Heart right ventricle (tissue), 16 donors: ENCODE results near the gene CREBL2. TPM values are rescaled to one million over a fixed set of nuclear protein-coding genes. Genes with fewer than 3 reads are reported as not detected.
A peak's percentile ranks its signal among the peaks of the same experiment; 100 is the strongest.

Source experiments
- ATAC-seq, 8 donors: fragments of 200-7000 bp; cut with Tn5 transposase; one replicate each; pipeline ENCODE4 v1.9.1; 2020; ENCODE audit warnings: mild to moderate bottlenecking in 8 of 8, moderate library complexity in 8 of 8, moderate number of reproducible peaks in 1 of 8
- DNase-seq, 2 donors: peaks; one replicate each; pipeline ENCODE4 v3.0.0-alpha.2; 2020
- H3K27ac ChIP-seq, 10 donors: fragments of 200-600 bp; sonication (generic) in 2 of 10; one replicate each; pipeline versions ENCODE4 v1.5.0 to v1.8.0; 2020 to 2022; ENCODE audit warnings: mild to moderate bottlenecking in 3 of 10
- H3K27me3 ChIP-seq, 7 donors: fragments of 200-600 bp; one replicate each; pipeline ENCODE4 v1.8.0; 2021 to 2022; ENCODE audit warnings: mild to moderate bottlenecking in 2 of 7
- H3K36me3 ChIP-seq, 9 donors: fragments of 200-600 bp; sonication (generic) in 1 of 9; one replicate each; pipeline versions ENCODE4 v1.5.0 to v1.8.0; 2020 to 2022; ENCODE audit warnings: mild to moderate bottlenecking in 2 of 9
- H3K4me1 ChIP-seq, 9 donors: fragments of 200-600 bp; sonication (generic) in 1 of 9; one replicate each; pipeline versions ENCODE4 v1.5.0 to v1.8.0; 2020 to 2022; ENCODE audit warnings: mild to moderate bottlenecking in 4 of 9
- H3K4me3 ChIP-seq, 10 donors: fragments of 200-600 bp; sonication (generic) in 2 of 10; one replicate each; pipeline versions ENCODE4 v1.5.0 to v1.8.0; 2020 to 2022; ENCODE audit warnings: mild to moderate bottlenecking in 7 of 10, moderate library complexity in 2 of 10
- H3K9me3 ChIP-seq, 11 donors: fragments of 200-600 bp in 10 of 11; sonication (generic) in 2 of 11; one replicate each; pipeline versions ENCODE4 v1.5.0 to v1.8.0; 2013 to 2022; ENCODE audit warnings: mild to moderate bottlenecking in 2 of 11, control low read depth in 1 of 11, moderate library complexity in 1 of 11
- WGBS, 2 donors: extraction: QIAGEN DNeasy Blood & Tissue Kit; methylation state at CpG; one replicate each; pipeline ENCODE4 v1.1.7; 2013; ENCODE audit warnings: inconsistent platforms in 1 of 2; 5-methylcytosine and 5-hydroxymethylcytosine counted together
- intact Hi-C, 10 donors: fragments of 100-400 bp; cut with DNase I; formaldehyde crosslinking; loops; one replicate each; pipeline versions ENCODE4 v1.11.1 to v1.14.2; 2022
- polyA plus RNA-seq, 2 donors: library from polyadenylated mRNA; stranded (reverse); fragments of 200-250 nt; gene quantifications; one replicate each; pipeline ENCODE4 v1.2.3, GENCODE V29; 2013
- total RNA-seq, 10 donors: library from RNA; stranded (reverse); fragmentation: NEBNext Ultra II Directional in 3 of 10; extraction: Animal tissue kit (Norgen Biotek cat#: 25700) in 3 of 10; gene quantifications; one replicate each; pipeline versions ENCODE4 v1.2.1 to v1.2.4, GENCODE V29; 2021 to 2023
- TF ChIP-seq, protein P1 (sequence below), 9 donors: fragments of 200-600 bp; sonication (generic) in 2 of 9; IDR thresholded peaks; one replicate each; pipeline versions ENCODE4 v1.5.0 to v1.8.0; 2021 to 2022; ENCODE audit warnings: antibody characterized with exemption in 9 of 9, mild to moderate bottlenecking in 5 of 9, moderate library complexity in 1 of 9
- donor health status: Arrhythmogenic right ventricular cardiomyopathy.
- donor health status: ischemic (EF 13 %, LVEDD 7.1; RV severe dilation, severe dysfunction).
- donor health status: healthy with polysubstance abuse.
- donor health status: DM: no; HTN: yes; CAD: no.
- donor health status: DM: no; HTN: no; CAD: no.
- donor health status: ischemic (EF 25% LVEDD 6.9; RV normal size, moderate dysfunction).
- donor health status: ischemic (EF 25% LVEDD 5.7; RV mildly dilated, moderate dysfunction).
- donor health status: healthy.
- donor health status: DM: yes; HTN: yes; CAD: no.
- donor health status: Ischemic cardiomyopathy.
- donor health status: ischemic (EF 35%, LVEDD 5.7; RV mildly dilated, moderate dysfunction).
- donor health status: nonischemic (EF 11% LVEDD 7.7; RV severe dilation, severe dysfunction).
- donor health status: DM: yes; HTN: yes; CAD: no.
- donor health status: PGD.
- donor health status: ischemic (EF 29% LVEDD 5.4; RV normal size, mild dysfunction).
- donor health status: nonischemic (EF 23%, LVEDD 6.1; RV moderate dilation, normal function).

CREBL2 gene
- total and polyA plus RNA-seq, 12 donors, result 9.3 to 26.4 (median 18.3) TPM

DNA sequence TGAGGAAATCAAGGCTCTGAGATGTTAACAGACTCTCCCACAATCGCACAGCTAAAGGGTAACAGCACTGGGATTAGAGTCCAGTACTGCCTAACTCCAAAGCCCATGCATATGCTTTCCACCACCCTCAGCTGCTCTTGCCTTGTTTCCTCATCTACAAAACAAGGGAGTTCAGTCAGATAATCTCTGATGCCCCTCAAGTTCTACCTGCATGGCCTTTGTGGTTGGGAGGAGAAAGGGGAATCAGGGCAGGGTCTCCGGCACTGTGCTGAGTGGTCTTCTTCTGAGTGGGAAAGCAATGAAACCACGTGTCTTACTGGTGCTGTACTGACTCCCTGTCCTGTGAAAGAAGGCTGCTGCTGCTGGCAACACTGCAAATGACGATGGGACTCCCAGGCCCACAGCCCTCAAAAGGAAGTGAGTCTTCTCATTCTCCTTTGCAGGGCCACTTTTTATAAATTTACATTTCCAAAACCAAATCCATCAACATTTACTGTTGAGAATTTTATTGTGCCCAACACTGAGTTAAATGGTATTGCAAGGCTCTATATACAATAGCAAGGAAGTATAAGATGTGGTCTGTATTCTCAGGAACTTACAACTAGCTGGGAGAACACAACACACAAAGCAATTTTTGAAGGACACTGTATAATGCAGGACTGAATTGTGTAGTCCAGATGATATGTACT, 29.3 kb upstream of the CREBL2 start:
- TF ChIP-seq, protein P1, sequence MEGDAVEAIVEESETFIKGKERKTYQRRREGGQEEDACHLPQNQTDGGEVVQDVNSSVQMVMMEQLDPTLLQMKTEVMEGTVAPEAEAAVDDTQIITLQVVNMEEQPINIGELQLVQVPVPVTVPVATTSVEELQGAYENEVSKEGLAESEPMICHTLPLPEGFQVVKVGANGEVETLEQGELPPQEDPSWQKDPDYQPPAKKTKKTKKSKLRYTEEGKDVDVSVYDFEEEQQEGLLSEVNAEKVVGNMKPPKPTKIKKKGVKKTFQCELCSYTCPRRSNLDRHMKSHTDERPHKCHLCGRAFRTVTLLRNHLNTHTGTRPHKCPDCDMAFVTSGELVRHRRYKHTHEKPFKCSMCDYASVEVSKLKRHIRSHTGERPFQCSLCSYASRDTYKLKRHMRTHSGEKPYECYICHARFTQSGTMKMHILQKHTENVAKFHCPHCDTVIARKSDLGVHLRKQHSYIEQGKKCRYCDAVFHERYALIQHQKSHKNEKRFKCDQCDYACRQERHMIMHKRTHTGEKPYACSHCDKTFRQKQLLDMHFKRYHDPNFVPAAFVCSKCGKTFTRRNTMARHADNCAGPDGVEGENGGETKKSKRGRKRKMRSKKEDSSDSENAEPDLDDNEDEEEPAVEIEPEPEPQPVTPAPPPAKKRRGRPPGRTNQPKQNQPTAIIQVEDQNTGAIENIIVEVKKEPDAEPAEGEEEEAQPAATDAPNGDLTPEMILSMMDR (IDR thresholded peaks at IDR 0.05), result no peak
- WGBS, 2 donors, result 78 to 83% methylated on average over 4 of the region's 4 CpGs

GRCh38 chr12:12582895-12583303, 28.8 kb upstream of the CREBL2 start:
- Histone ChIP-seq H3K36me3 (no peaks in the 10 kb centered on the region), H3K4me3 (no peak overlapping the region), H3K27ac (no peak overlapping the region), H3K4me1 (peaks cover 0 to 11% (median 0%) of the 10 kb centered on the region in 9 donors), H3K27me3 (no peaks in the 10 kb centered on the region), H3K9me3 (no peaks in the 10 kb centered on the region)
- TF ChIP-seq, protein P1 (IDR thresholded peaks at IDR 0.05), result no peak
- no peak for DNase-seq
- intact Hi-C loops, result no loop called here
- WGBS, 2 donors, result 79 to 85% methylated on average over 6 of the region's 6 CpGs
- ATAC-seq, result no peak

More for the DNA sequence above, 29.3 kb upstream of the CREBL2 start:
- intact Hi-C loops, result no loop called here
- H3K9me3 ChIP-seq, result no peaks in the 10 kb centered on the region
- no peak overlapping the region for H3K4me3 ChIP-seq
- peaks cover 0 to 11% (median 0%) of the 10 kb centered on the region in 9 donors for H3K4me1 ChIP-seq
- no peaks in the 10 kb centered on the region for H3K36me3 ChIP-seq
- no peaks in the 10 kb centered on the region for H3K27me3 ChIP-seq
- H3K27ac ChIP-seq, result peak overlapping the region in 1 of 10 donors; percentile 7
- no peak for DNase-seq
- ATAC-seq, result no peak

GRCh38 chr12:12583510-12584178, 28.0 kb upstream of the CREBL2 start:
- no peak for ATAC-seq
- no peak for DNase-seq
- Histone ChIP-seq H3K4me1 (peaks cover 0 to 11% (median 0%) of the 10 kb centered on the region in 9 donors), H3K27ac (no peak overlapping the region), H3K9me3 (no peaks in the 10 kb centered on the region), H3K27me3 (no peaks in the 10 kb centered on the region), H3K4me3 (no peak overlapping the region), H3K36me3 (no peaks in the 10 kb centered on the region)
- WGBS, 2 donors, result 81 to 85% methylated on average over 5 of the region's 5 CpGs
- TF ChIP-seq, protein P1 (IDR thresholded peaks at IDR 0.05), result no peak
- intact Hi-C loops, result no loop called here

DNA sequence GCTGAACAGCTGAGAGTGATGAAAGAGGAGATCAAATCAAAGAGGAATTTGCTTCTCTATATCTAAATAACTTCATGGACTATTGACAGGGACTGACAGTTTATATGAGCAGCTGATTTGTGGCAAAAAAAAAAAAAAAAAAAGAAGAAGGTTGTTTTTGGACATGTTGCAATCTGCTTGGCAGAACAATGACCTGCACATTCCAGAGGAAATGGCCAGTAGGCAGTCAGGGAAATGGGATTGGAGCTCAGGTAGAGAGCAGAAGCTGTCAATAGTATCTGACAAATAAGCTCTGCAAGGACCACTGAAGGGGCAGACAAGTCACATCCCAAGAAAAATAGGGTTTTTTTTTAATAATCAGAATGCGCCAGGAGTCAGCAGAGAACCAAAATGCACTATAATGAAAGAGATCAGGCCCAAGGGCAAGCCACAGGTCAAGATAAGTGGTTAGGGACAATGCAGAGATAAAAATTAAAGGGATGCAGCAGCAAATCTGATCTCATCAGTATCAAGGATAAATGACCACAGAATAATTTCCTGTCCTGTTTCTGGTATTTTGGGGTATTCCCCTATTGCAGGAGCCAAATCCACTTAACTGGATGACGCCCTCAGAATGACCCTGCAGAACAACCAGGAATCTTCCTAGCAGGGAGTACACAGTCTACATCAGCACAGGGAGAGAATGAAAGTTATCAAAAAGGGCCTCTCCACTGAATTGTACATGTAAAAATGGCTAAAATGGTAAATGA, 26.4 kb upstream of the CREBL2 start:
- intact Hi-C loops, result no loop called here
- H3K9me3 ChIP-seq, result no peaks in the 10 kb centered on the region
- no peak for DNase-seq
- no peak for ATAC-seq
- H3K27ac ChIP-seq, result no peak overlapping the region
- TF ChIP-seq, protein P1 (IDR thresholded peaks at IDR 0.05), result no peak
- no peaks in the 10 kb centered on the region for H3K27me3 ChIP-seq
- 71 to 82% methylated on average over 2 of the region's 2 CpGs for WGBS, 2 donors
- H3K36me3 ChIP-seq, result no peaks in the 10 kb centered on the region
- peaks cover 0 to 11% (median 0%) of the 10 kb centered on the region in 9 donors for H3K4me1 ChIP-seq
- no peak overlapping the region for H3K4me3 ChIP-seq
